ENCODE results near the gene CCDC172.

CCDC172 gene

GRCh38 chr10:116311016-116311415 lies 13.2 kb upstream of the CCDC172 start:
- H3K27ac ChIP-seq, result no peak overlapping the region
- no peak for TF ChIP-seq CTCF (IDR thresholded peaks at IDR 0.05)
- no peak for TF ChIP-seq ZFX (IDR thresholded peaks at IDR 0.05; ENCODE audit: borderline replicate concordance)

- no peak for TF ChIP-seq ZFX (IDR thresholded peaks at IDR 0.05; ENCODE audit: borderline replicate concordance)
- no peak for TF ChIP-seq CTCF (IDR thresholded peaks at IDR 0.05)
- no peak overlapping the region for H3K27ac ChIP-seq
Observed at GRCh38 chr10:116311706-116312490, 12.3 kb upstream of the CCDC172 start.

- TF ChIP-seq CTCF (IDR thresholded peaks at IDR 0.05), result no peak
- TF ChIP-seq ZFX (IDR thresholded peaks at IDR 0.05; ENCODE audit: borderline replicate concordance), result no peak
- no peak overlapping the region for H3K27ac ChIP-seq
Observed at GRCh38 chr10:116312548-116312947, 11.7 kb upstream of the CCDC172 start.

- TF ChIP-seq ZFX (IDR thresholded peaks at IDR 0.05; ENCODE audit: borderline replicate concordance), result no peak
- TF ChIP-seq CTCF (IDR thresholded peaks at IDR 0.05), result no peak
Observed at GRCh38 chr10:116316503-116316902, 7.7 kb upstream of the CCDC172 start.

GRCh38 chr10:116324951-116325635 lies 845 bp downstream of the CCDC172 start:
- H3K27ac ChIP-seq, result no peak overlapping the region
- TF ChIP-seq CTCF (IDR thresholded peaks at IDR 0.05), result no peak
- TF ChIP-seq ZFX (IDR thresholded peaks at IDR 0.05; ENCODE audit: borderline replicate concordance), result no peak

More at GRCh38 chr10:116316503-116316902, 7.7 kb upstream of the CCDC172 start:
- H3K27ac ChIP-seq, result no peak overlapping the region

GRCh38 chr10:116325987-116326386 lies 1.7 kb downstream of the CCDC172 start:
- no peak for TF ChIP-seq ZFX (IDR thresholded peaks at IDR 0.05; ENCODE audit: borderline replicate concordance)
- H3K27ac ChIP-seq, result no peak overlapping the region

- TF ChIP-seq ZFX (IDR thresholded peaks at IDR 0.05; ENCODE audit: borderline replicate concordance), result no peak
- no peak for TF ChIP-seq CTCF (IDR thresholded peaks at IDR 0.05)
- no peak overlapping the region for H3K27ac ChIP-seq
Observed at GRCh38 chr10:116329153-116329552, 4.9 kb downstream of the CCDC172 start.
